ENCODE measurements around the gene CAMSAP2.
"Not testable (repeated sequence)": the region's sequence is repeated elsewhere in the genome, so short reads cannot be mapped to it uniquely, and the experiment has no call there.

GRCh38 chr1:200750749-200751148, 12.1 kb downstream of the CAMSAP2 start:
- TF ChIP-seq CTCF, EP300, POLR2A, POLR2AphosphoS5 (IDR thresholded peaks at IDR 0.05): not testable (repeated sequence)

All from upper lobe of left lung (tissue), 4 donors.